HG03571 (cell line): Measurements from ENCODE around the gene BRSK2.

Experiments used
- ATAC-seq: cut with Tn5 transposase; IDR thresholded peaks from one replicate; pipeline ENCODE4 v1.9.1; 2021; ENCODE audit not compliant: unreplicated experiment

The BRSK2 gene

DNA sequence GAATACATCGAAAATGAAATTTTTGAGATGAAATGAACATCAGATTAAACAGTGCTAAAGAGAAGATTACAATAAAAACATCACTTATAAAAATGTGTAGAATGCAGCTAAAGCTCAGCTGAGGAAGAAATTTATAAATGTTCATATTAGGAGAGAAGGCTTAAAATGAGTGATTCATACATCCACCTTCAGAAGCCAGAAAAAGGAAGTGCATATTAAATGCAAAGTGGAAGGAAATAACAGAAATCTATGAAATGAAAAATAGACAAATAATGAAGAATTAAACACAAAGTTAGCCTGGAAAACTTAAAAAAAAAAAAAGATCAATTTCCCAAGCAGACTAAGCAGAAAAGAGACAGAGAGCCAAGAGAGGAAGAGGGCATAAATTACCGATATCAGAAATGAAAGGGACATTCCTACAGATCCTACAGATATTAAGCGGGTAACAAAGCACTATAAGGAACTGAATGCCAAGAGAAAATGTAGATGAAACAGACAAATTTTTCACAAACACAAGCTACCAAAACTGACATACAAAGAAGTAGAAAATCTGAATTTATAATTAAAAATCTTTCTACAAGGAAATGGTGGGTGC, 104.0 kb downstream of the BRSK2 start:
- ATAC-seq, result no peak

DNA sequence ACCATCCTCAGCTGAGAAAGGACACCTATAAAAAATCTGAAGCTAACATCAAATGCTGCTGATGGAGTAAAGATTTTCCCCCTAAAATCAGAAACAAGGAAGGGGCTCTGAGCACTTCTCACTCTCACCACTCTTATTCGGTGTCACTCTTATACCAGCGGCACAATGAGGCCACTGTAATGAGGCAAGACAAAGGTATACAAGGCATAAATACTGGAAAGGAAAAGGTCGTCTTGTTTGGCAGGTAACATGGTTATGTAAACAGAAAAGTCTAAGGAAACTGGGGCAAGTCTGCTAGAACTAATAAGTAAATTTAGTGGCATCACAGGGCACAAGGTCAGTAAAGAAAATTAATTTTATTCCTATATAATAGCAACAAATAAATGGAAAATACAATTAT, 104.9 kb downstream of the BRSK2 start:
- ATAC-seq, result no peak

DNA sequence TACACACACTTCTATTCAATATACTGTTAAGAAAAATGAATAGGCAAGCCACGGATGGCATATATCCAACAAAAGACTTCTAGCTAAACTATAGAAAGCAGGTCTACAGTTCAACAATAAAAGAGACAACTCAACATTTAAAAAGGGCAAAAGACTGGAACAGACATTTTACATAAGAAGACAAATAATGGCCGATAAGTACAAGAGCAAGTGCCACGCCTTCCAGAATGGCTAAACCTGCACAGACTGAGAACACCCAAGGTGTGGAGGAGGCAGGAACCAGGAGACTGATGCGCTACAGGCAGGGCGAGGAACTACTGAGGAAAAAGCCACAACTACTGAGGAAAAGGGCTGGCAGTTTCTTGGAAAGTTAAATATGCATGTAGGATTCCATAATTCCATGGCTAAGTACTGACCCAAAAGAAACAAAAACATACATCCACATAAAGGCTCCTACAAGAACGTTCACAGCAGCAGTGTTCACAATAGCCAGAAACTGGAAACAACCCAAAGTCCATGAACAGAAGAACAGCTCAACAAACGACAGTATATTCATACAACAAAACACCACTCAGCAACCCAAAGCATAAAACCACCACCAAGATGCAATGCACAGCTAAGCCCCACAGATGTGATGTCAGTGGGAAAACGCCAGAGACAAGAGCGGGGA, 106.5 kb downstream of the BRSK2 start:
- no peak for ATAC-seq

DNA sequence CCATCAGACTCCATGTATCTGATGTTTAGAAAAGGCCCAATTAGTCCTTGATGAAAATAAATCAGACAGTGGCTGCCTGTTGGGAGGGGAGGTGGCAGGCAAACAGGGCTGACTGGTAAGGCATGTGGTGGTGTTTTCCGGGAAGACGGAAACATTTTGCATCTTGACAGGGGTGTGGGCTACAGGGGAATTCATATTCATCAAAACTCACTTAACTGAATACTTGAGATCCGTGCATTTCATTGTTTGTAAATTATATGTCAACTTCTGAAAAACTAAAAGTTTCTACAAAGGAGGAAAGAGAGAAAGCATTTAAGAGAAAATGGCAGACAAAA, 107.0 kb downstream of the BRSK2 start:
- no peak for ATAC-seq

DNA sequence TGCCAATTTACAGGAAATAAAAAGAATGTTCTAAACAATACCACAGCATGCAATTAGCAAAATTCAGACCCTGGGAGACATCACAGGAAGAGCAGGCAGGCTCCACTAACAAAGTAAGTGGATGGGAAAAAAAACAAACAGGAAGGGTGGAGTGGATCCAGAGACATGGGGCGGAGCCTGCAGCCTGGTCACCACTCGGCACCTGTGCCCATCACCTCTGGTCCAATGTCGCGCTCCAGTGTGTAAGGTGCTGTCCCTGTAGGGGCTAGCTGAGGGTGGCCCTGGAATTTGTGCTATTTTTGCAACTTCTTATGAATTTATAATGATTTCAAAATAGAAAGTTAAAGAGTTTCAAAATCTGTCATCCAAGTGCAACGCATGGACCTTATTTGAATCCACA, 107.9 kb downstream of the BRSK2 start:
- no peak for ATAC-seq

DNA sequence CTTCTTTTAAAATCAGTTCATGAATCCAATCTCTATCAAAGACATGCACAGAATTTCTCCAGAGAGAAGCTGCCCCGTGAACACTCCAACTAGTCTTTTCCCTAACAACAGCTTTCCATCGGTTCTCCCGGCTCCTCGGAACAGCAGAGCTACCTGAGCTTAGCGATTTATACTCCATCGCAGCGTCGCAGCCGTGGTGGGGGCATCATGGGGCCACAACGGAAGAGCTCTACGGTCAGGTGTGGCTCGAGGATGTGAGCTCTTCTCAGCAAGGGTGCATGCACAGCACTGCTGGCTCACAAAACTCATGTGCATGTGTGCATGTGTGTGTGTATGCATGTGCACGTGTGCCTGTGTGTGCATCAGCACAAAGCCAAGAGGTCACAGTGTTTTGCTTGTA, 108.5 kb downstream of the BRSK2 start:
- ATAC-seq, result no peak

DNA sequence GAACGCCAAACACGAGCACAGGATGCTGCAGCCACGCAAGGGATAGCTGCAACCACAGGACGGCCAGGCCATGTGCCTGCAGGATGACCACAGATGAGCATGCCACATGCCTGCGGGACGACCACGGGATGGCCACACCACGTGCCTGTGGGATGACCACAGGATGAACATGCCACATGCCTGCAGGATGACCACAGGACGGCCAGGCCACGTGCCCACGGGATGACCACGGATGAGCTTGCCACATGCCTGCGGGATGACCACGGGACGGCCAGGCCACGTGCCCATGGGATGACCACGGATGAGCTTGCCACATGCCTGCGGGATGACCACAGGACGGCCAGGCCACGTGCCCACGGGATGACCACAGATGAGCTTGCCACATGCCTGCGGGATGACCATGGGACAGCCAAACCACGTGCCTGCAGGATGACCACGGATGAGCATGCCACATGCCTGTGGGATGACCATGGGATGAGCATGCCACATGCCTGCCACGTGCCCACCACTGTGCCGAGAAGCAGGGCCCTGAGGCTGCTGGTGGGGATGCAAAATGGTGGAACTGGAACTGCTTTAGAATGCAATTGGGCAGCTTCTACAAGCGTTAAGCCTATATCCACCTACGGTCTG, 109.6 kb downstream of the BRSK2 start:
- ATAC-seq, result no peak

DNA sequence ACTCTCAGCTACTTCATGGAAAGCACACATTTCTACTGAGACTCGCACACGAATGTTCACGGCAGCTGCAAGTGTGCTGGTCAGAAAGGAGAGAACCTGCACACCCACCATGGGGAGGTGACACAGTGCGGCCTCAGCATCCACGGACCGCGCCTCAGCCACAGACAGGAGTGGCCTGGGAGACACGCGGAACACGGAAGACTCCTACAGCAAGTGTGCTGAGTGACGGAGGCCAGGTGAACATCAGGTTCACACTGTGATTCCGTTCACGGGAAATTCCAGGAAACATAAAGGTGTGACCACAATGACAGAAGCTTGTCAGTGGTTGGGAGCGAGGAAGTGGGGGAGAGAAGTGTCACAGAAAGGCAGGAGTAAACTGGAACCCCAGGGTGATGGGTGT, 110.2 kb downstream of the BRSK2 start:
- no peak for ATAC-seq

DNA sequence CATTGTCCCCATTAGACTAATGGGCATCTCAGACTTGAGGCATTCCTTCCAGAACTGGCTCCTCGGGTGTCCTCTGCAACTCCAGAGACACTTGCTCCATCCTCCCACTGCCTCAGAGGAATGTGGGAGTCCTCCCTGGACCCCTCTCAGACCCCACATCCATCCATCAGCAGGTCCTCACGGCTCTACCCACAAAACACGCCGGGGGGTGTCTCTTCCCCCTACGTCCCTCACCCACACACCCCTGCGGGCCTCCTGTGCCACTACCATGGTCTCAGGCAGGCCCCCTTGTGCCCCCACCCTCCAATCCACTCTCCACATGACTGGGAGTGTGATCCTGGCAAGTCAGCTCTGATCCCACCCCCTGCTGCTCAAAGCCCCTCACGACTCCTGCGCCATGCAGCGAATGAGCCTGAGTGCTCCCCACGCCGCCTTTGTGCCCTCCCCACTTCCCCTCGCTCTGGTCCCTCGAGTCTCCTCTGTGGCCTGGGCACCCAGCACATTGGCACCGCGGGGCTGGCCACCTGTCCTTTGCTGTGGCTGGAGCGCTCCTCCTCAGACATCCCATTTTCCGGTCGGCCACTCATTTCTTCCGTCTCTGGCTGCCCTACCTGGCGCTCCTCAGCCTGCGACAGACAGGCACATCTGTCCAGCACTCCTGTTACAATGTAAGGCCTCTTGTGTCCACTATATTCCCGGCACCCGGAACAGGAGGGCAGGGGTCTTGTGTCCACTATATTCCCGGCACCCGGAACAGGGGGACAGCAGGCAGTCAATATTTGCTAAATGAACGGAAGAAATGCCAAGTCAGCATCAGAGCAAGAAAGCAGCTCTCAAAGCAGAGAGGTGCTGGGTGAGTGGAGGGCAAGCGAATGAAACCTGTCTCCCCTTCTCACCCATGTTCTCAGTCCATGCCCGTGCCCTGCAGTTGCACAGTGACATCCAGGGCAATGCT, 111.0 kb downstream of the BRSK2 start:
- no peak for ATAC-seq

DNA sequence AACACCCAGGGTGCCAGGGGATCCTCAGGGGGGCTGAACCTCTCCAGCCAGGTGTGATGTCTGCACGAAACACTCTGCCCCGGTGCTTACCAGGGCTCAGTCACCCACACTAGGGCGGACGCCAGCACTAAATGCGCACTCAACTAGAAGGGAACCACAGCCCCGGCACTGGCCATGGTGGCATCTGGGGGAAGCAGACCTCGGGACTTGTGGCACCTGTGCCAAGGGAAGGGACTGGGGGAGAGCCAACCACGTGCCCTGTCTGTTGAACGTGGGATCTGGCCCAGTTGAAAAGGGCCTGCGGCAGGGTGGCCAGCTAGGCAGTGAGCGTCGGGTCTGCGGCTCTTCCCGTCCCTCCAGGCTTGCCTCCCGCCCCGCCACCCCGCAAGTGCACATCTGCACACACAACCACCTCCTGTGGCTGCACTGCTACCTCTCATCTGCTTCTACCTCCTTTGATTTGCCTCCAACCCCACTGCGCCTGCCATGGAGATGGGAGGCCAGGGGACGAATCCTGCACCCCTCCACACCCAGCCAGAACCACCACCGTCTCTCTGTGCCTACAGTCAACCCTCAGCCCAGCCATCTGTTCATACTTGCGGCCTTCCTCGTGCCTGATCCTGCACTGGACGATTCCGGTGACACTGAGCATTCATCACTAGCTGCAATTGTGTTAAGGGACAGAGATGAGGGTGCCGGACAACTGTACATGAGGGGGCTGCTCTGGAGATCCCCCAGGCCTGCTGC, 111.9 kb downstream of the BRSK2 start:
- no peak for ATAC-seq

DNA sequence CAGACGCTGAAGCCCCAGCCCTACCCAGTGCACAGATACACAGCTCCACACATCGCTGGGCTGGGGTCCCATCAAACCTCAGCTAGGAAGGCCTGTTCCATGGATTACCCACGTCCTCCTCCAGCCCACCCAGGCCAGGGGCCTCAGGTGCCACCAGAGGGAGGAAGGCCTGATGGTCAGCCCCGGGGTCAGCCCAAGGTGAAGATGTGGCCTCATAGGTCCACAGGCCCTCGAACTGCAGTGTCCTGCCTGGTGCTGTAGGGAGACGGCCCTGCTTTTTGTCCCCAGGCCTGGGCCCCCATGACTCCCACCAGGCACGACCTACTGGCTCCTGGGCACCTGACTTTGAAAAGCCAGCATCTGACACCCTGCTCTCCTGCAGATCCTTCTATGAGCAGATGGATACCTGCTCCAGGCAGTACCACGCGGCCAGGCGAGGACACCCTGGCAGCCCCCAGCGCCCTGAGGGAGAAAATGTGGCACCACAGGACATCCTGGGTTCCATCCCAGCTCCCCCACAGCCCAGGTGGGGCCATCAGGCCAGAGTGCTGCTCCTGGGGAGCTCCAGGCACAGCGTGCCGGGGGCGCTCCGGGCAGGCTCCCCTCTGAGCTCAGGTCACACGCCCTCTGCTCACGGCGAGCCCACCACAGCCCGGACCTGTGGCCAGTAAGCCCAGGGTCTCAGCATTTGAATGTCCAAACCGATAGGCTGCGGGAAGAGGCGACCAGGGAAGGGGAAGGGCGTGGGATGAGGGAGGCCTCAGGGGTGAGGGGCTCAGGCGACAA, 112.6 kb downstream of the BRSK2 start:
- no peak for ATAC-seq

DNA sequence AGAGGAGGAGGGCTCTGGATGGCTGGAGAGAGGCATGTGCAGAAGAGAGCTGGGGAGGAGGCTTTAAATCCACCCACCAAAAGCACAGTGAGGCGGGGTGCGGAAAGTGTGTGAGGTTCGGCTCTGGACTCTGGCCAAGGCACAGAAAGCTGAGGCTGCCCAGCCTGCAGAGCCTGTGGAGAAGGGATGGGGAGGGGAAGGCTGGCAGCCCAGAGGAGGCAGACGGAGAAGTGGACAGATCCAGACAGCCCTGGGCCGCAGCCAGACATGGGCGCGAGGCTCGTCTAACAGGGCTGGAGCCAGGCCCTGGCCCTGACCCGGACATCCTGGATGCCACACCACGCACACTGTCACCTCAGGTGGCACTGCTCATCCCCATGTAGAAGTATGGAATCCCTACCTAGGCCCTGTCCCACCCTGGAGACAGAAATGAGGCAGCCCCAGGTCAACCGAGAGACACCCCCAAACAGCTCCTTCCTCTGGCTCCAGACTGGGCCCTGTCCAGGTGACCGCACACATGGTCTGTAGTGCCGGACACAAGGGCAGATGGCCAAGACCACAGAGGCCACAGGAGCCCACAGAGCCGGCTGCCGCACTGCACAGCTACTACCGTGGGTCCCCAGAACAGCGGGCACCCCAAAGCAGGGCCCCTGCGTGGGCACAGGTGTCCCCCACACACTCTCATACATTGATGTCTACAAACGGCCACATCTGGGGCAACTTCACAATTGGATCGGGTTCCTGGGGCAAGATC, 113.4 kb downstream of the BRSK2 start:
- ATAC-seq, result no peak

DNA sequence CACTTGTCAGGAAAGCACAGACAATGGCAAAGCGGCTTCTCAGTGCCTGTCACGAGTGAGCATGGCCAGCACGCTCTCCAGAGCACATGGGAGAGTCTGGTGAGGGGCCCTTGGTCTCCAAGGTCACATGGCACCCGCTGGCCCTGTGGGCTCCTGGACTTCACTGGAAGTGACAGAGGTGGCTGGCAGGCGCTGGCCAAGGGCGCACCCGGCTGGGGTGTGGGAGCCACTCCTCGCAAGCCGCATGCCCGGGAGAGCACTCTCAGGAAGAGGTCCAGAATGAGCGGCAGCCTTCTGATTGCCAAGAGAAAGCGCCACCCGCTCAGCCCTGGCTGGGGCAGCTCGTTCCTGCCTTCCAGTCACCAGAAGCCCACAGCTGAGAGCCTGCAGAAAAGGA, 114.0 kb downstream of the BRSK2 start:
- ATAC-seq, result no peak

DNA sequence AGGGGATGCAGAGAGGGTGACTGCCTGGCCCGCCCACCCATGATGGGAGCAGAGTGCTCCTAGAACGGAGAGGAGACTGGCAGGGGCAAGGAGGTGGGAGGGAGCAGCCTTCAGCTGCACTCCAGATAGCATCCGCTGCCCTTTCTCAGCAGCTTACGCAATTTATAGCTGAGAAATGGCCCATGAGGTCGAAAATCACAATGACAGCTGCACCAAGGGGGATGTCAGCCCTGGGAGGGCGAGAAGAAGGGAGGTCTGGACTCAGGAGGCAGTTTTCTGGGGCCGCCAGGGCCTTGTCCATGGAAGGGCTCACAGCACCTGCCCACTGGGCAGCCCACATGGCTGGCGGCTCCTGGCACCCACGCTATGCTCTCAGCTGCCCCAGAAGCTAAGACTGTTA, 114.4 kb downstream of the BRSK2 start:
- no peak for ATAC-seq

DNA sequence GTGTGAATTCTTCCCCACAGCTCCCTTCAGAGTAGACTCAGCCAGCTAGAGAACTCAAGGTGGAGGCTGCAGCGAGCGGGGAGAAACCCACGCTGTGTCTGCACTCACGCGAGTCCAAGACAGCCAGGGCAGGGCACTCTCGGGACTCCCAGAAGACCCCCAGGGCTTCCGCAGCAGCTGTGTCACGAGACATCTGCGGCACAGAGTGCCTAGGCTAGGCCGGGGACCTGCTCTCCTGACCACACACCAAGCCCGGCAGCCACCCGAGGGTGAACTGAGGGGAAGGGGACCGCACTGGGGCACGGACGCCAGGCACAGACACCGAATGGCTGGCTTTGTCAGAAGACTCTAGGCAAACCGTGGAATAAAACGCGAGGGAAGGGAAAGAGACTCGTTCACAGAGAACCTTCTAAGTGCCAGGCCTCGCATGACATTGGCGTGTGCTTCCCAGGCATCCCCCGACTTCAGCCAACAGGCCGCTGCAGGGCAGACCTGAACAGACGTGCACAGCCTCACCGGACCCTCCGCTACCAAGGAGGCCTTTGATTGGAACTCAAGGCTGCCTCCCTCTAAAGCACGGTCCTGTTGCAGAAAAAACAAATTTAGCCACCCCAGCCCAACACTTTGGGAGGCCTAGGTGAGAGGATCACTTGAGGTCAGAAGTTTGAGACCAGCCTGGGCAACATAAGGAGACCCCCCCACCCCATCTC, 115.0 kb downstream of the BRSK2 start:
- no peak for ATAC-seq

DNA sequence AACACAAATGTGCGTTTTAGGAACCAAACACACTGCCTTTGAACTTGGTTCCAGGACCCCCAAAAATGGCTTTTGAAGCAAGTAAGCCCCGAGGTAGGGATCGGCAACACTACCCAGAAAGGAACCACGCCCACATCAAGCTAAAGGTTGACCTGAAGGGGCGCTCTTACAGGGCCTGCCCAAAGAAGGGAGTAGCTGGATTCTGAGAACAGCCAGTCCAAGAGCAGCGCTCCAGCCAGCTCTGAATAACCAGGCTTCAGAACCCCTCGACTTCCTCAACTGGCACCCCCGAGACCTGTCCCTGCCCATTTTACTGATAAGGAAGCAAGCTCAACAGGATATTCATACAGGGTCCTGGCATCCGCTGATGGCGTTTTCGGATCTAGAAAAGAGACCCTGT, 115.7 kb downstream of the BRSK2 start:
- ATAC-seq, result no peak

DNA sequence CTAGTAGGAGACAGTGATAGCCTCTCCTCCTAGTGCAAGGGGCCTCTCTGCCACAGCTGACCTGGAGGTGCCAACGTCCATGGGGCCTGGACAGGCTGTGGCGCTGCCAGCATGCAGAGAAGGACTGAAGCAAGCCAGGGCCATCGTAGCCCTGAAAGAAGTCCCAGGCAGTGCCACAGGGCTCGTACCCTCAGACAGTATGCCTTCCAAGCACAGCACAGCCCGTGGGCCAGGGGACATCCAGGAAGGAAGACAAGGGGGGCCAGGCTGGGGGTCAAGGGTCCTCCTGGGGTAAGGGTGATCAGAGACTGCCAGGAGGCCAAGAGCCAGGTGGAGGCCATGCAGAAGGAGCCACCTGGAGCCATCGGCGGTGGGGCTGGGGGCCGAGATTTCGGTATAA, 117.2 kb downstream of the BRSK2 start:
- no peak for ATAC-seq

DNA sequence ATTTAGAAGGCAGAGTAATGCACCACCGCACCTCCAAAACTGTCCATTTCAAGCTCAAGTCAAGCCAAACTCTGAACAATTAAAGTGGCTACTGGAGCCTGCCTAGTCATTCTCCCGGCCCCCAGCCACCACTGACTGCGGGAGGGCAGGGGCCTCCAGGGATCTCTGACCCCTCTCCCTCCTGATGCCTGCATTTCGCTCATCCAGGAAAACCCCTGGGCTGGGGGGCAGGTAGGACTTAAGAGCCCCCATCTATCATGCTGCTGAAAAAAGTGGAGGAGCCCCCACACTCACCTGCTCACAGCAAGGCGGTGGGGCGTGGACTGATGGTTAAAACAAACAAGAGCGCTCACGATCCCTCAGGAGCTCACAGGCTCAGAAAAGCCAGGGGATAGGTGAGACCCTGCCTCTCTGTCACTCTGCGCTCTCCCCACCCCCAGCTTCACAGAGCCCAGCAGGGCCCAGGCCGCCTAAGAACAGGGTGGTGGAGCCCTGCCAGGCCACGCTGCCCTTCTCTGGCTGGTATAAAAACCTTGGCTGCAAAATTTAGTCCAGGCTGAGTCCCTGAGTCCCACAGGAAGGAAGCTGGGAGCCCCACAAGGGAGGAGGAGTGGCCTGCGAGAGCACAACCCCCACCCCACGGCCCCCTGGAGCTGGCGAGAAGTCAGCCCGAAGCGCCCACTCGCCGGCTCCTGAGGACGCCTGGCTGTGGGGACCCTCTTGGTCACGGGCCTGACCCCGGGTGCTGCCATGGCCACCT, 117.8 kb downstream of the BRSK2 start:
- ATAC-seq, result no peak
